Astrocyte of the spinal cord (primary cell): ENCODE results near the gene POC1B.
A peak's percentile ranks its signal among the peaks of the same experiment; 100 is the strongest.

ENCODE experiments used
- DNase-seq: peaks from one replicate; pipeline ENCODE4 v3.0.0; 2011; ENCODE audit warnings: low read depth, low spot score
- H3K4me3 ChIP-seq: 2 replicates; pipeline ENCODE4 v1.5.1; 2011; ENCODE audit warnings: low read depth, mild to moderate bottlenecking, low read length, moderate library complexity
- CTCF ChIP-seq: IDR thresholded peaks from 2 replicates; pipeline ENCODE4 v1.5.1; 2012; ENCODE audit warnings: low read depth, mild to moderate bottlenecking, low read length, inconsistent platforms
- in situ Hi-C: cut with HindIII; loops from 2 replicates; pipeline ENCODE4 v1.10.0; 2017; ENCODE audit warnings: low sequenced_read_pairs

The POC1B gene

GRCh38 chr12:89379148-89379838 is 146.6 kb downstream of the POC1B start:
- TF ChIP-seq CTCF: no peak
- H3K4me3 ChIP-seq: no peak overlapping the region
- DNase-seq: no peak
- in situ Hi-C loops: no loop called here

- DNase-seq: no peak
- no peak overlapping the region for H3K4me3 ChIP-seq
- TF ChIP-seq CTCF: no peak
- in situ Hi-C loops: no loop called here
Measured at GRCh38 chr12:89376844-89377243, 149.0 kb downstream of the POC1B start.

DNA sequence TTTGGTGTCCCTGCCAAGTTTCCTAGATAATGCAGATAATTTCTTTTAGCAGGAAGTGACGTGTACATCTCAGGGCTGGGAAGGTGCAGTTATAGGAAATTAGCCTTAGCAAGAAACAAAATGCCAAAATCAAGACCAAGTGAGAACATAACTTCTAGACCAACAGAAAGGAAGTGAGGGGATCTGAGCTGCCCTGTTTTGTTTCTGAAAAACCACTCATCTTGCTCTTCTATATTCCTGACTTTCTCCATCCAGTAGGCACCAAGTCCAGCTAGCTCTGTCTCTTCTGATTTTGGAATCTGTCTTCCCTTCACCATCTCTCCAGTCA is 149.7 kb downstream of the POC1B start:
- DNase-seq: no peak
- in situ Hi-C loops: no loop called here
- H3K4me3 ChIP-seq: no peak overlapping the region
- no peak for TF ChIP-seq CTCF

DNA sequence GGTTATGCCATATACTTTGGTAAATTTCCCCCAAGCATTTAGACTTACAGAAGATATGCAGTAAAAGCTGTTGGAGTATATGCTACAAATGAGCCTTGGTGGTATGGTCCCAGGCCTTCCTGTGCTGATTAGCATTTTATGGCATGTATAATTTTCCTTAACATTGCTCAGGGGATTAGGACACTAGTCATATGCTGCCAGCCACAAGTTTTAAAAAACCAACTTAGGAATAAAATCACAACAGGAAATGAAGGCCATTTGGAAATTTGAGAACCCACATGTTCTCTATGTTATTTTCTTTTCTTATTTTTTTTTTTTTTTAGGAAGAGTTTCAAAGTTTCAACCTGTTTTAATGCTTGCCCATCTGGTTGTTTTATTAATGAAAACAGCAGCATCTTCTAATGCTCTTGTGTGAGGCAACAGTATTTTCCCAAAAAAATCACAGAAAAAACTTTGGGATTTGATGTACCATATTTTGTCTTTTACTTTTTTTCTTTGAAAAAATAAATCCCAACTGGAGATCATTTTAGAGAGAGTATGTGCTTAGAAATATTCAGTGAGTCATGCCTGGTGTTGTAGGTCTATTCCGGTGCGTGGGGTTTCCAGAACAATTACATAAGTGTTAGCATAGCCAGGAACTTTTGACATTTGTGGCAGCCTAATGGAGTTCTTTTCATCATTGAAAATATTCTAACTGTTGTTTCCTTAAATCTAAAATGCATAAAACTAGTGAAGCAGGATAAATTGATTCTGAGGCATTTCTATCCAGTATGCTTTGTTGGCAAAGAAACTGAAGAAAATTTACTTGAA is 151.9 kb downstream of the POC1B start:
- H3K4me3 ChIP-seq: no peak overlapping the region
- TF ChIP-seq CTCF: no peak
- in situ Hi-C loops: no loop called here
- DNase-seq: peak; percentile 92

DNA sequence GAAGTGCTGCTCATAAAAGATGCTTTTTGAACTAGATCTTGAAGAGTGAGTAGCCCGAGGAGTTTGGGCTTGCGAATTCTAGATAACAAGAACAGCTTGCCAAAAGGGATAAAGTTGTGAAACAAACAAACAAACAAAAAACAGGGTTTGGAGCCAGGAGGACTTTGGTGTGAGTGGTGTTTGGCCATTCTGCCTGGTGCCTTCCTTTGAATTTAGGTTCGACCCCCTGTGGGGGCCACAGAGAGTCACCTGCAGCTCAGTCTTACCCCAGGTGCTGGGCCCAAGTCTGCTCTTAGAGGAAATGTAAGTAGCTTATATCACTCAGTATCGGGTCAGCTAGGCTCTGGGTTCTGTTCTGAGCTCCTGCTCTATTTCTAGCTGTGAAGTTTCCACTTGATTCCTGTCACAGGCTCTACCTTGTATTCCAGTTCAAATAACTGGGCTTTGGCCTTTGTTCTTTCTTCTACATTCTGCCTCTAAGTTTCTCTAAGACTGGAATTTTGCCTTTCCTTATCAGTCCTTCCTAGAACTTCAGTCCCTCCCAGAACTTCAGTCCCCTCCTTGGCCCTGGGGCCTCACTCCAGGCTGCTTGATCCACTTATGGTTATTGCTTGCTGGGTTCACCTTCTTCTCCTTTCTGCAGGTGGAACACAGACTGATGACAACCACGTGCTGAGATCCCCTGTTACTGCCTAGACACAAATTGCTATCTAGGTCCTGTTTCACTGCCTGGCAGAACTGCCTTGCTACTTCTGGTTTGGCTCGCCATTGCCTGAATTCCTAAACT is 153.1 kb downstream of the POC1B start:
- no peak overlapping the region for H3K4me3 ChIP-seq
- TF ChIP-seq CTCF: no peak
- DNase-seq: no peak
- in situ Hi-C loops: no loop called here

GRCh38 chr12:89370850-89371249 is 155.0 kb downstream of the POC1B start:
- no peak for TF ChIP-seq CTCF
- in situ Hi-C loops: no loop called here
- H3K4me3 ChIP-seq: no peak overlapping the region
- peak; percentile 83 for DNase-seq
